ENCODE data around the gene RIC3.

Gene RIC3

DNA sequence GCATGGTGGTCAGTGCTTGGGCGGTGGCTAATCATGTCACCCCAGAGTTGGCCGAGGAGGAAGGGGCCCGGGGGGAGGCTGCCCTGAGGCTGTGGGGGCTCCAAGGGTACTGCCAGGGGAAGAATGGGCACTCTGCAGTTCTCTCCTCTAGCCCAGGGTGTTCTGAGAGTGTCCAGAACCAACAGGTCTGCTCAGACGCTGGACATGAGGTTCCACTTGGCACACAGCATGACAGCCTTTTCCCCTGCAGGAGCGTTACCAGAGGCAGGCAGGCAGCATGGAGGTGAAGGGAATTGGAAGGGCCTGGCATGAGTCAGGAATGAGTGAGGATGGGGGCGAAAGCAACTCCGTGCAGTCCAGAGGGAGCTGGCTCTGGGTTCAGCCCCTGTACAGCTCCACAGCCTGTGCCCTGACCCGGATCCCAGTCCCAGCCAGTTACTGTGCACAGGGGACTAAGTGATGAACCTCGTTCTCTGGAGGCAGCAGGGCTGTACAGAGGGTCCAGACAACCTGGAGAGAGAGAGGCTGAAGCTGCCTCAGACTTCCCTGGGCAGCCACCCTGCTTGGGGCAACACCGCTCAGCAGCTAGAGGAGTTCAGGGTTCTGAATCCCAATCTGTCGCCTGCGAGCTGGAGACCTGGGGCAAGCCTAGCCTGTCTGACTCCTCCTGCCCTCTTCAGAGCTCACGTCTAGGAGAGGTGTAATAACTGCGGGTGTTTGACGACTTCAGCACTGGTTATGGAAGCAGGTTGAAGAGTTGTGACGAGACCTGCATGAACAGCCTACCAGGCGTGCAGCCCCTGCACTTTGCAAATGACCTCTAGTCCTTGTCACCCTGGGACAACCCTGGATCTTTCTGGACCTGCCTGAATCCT, 102.6 kb downstream of the RIC3 start:
- DNase-seq: no peak

DNA sequence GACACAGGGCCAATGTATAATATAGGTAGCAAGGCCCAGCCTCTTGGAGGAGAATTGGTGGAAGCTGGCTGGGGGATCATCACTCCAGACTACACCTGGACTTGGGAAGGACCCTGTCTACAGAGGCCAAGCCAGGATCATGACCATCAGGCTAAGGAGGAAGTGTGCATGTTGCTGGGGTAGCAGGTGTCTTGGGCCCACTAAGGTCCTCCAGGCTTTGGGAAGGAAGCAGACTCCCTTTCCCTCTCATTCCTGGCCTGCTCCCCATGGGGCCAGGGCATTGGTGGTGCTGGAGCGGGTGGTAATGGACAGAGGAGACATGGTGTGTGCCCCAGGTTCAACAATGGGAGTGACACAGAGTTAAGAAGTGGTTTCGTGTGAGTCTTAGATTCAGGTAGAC, 103.8 kb downstream of the RIC3 start:
- DNase-seq: peak in 1 of 2 donors; percentile 3

DNA sequence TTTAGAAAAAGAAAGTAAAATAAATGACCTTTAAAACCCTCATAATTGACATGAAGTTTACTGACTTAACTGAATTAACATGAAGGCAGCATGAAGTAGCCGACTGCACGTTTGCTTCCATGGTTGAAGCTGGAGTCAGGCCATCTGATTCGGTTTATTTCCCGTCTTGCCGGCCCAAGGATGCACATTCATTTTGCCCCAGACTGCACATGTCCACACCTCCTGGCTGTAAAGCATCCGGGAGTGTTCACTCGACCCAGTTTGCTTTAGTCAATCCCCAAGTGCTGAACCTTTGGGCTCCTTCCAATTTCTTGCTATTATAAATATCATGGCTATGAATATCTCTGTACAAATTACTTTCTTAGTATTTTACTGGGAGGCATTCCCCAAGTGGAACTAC, 105.5 kb downstream of the RIC3 start:
- no peak for DNase-seq

DNA sequence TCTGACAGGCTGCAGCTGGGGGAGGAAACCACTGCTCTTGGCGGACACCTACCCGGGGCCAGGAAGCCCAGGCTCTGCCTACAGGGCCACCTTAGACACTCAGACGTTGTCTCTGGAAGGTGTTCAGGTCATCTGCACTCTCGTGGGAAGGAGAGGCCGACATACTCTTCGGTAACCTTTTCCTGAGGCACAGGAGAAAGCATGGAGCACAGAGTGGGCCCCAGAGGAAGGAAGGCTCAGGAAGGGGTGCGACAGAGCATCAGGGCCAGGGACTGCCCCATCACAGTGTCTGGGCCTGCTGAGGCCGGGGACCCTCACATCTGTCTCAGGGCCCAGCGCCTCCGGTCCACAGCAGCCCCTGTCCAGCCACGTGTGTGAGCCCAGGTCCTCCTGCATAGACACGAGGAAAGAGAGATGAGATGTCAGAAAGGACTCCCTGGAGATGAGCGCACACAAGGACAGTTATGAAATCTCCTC, 106.0 kb downstream of the RIC3 start:
- no peak for DNase-seq

DNA sequence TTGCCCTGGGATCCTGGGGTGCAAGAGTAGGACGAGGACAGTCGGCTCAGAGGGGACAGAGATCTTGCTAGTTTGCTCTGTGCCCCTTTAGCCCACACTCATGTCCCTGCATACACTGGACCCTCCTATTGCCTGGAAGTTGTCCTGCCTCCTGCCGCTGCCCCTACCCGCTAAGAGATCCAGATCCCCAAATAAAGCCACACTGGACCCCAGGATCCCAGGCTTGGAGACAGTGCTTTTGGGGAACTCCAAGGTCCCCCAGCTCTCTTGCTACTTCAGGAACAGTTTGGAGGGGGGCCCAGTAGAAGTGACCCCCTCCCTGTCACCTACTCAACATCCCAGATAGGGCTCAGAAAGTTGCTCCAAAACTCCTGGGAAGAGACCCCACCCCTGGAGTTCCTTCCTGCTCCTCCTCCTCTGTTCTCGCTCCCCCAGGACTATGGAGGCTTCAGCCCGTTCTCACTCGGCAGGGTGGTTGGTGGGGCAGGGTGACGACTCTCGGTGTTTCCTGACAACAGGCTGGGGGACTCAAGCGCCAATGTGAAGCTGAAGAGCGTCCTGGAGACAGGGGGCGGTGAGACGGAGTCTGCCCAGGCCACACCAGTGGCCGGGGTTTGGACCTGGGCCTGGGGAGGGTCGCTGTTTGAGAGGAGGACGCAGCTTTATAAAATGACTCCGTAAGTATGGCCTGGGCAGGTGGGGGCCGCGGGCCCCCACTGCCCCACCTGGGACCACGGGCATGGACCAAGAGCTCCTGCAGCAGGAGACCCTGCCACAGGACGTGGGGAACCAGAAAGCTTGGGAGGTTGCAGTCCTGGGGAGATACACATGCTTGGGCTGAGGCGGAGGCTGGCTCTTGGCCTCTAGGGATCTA, 107.0 kb downstream of the RIC3 start:
- DNase-seq: no peak

DNA sequence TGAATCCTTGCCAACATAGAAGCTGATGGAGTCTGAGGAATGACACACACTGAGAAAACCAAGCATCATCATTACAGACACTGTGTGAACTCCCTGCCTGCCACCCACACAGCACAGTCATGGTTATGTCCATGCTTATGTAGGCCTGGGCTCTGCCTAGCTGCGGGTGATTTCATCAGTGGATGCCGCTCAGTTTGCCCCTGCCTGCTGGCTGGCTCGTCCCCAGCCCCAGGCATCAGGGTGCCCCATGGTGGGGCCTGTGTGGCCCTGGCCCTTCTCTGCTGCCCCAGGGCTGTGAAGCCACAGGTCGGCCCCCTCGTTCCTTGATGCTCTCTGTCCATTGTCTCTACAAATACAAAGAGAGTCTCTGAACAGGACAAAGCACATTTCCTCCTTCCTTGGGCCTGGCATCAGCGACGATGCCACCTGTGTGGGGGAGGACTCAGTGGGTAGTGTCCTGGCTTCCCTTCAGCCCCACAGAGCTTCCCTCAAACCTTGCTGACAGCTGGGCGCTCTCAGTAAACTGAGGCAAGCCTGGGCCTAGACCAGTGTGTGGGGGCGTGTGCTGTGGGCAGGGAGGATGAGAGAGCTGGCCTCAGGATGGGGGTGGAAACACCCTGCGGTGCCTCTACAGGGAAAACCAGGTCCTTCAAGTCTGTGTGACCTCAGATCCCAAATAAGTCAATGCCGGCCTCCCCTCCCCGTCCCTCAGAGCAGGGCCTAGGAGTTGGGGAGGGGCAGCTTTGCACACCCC, 107.8 kb downstream of the RIC3 start:
- no peak for DNase-seq

DNA sequence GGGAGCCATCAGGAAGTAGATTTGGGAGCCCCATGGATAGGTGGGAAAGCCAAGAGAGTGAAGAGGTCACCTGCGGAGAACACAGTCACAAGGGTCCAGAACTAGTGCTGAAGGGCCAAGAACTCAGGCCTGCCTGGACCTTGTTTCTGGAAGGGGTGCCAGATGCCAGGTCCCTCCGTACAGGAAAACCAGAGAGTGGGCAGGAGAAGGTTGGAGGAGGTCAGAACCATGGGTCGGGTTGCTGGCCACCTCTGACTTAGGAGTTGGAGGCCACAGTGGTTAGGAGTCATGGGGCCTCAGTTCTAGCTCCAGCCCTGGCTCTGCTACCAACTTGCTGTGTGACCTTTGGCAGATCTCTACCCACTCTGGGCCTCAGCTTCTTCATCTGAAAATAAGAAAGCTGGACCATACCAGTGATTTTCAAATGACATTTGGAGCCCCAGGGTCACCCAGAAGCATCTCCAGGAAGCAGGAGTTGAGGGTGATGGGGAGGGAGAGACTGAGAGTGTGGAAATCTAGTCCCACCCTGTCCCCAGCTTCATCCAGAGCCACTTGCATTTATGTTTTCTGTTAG, 108.6 kb downstream of the RIC3 start:
- DNase-seq: no peak

DNA sequence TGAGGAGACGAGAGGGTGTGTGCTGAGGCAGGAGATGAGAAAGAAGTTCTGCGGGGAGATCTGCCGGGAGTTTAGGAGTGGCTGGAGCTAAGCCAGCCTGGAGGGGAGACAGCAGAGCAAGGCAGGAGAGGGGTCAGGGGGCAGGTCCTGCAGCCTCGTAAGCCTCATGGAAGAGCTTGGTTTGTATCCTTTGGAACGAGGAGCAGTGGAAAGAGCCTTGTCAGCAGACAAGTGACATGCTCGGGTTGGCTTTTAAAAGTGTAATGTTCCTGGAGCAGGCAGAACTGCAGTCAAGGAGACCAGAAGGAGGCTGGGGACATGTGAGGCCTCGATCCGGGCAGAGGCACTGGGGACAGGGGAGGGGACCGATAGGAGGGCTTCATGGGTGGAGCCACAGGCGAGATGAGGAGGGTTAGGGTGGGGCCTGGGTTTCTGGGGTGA, 109.2 kb downstream of the RIC3 start:
- no peak for DNase-seq

DNA sequence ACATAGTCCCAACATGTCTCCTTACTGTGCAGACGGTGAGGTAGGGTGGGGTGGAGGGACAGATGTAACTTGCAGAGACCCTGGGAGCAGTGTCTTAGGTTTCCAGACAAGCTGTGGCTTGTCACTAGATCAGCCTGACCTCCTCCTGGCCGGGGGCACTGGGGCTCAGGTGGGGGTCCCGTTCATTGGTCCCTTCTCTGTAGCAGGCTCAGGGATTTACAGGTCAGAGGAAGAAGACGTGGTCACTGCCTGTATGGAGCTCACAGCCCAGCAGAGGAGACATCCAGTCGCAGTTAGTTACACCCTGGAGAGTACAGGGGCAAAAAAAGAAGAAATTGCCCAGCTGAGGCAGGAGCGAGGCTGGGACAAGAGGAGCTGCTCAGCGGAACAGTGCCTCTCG, 109.8 kb downstream of the RIC3 start:
- no peak for DNase-seq

DNA sequence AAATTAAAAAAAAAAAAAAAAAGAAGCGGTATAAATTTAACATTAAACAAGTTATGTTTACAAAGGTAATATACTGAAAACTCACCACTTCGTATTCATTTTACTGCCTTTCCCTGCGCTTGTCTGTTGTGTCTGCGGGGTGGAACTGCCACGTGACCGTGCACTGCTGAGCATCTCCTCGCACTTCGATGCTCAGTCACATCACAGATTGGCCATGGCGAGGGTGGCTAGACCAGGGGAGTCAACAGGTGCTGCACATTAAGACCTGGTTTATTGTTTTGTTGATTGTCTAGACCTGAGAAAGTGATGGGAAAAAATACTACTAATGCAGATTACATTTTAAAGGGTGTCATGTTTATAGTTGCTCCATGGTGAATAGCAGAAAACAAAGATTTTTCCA, 110.6 kb downstream of the RIC3 start:
- DNase-seq: peak in 1 of 2 donors; percentile 10

DNA sequence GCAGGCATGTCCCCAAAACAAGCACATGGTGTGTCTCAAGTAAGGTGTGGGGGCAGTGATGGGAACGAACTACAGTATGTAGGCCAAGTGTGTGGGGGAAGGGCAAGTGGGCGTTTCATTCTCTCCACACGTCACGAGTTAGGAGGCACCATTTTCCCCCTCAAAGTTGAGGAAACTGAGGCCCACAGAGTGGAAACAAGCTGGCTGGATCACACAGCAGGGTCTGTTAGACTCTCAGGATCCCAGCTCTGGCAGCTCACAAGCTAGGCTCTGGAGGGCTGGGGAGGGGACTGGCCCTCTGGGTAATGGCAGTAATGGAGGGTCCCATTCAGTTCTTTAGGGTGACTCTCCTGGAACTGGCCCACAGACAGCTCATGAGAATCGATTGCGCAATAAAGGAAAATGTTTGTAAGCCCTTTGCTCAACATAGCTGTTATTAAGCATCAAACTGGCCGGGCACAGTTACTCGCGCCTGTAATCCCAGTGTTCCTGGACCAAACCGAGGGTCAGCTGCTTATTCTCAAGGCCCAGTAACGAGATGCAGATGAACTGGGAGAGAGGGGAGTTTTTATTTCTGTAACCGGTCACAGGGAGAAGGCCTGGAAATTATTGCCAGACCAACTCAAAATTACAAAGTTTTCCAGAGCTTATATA, 111.9 kb downstream of the RIC3 start:
- DNase-seq: peak in 1 of 2 donors; percentile 10
